ENCODE measurements around the gene RAB25.
"Not testable (repeated sequence)": the region's sequence is repeated elsewhere in the genome, so short reads cannot be mapped to it uniquely, and the experiment has no call there.

RAB25 gene

DNA sequence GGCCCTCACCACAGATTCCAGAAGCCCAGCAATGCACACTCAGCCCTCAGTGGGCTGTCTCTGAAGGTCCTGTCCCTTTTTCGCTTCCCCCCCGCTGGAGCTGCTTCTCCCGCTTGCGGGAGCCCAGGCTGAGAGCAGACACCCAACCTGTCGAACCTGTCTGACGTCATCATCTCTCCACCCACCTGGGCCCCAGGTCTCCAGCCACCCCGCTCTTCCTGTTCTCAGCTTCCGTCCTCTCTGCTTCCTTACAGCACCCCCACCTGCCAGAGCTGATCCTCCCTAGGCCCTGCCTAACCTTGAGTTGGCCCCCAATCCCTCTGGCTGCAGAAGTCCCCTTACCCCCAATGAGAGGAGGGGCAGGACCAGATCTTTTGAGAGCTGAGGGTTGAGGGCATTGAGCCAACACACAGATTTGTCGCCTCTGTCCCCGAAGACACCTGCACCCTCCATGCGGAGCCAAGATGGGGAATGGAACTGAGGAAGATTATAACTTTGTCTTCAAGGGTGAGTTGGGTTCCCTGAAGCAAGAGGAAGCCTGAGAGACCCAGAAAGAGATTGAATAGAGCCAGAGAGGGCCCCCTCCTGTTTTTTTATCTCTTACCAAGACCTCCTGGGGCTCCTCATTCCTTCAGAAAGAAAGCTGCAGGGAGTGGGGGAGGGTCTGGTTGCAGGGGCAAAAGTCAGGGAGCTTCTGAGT lies at the start of gene RAB25:
Gene RAB25 (plus strand): TSS at position 224 of the 700 bp plus-strand sequence. CDS start 241 bp downstream, at position 465.
- no peak for DNase-seq

DNA sequence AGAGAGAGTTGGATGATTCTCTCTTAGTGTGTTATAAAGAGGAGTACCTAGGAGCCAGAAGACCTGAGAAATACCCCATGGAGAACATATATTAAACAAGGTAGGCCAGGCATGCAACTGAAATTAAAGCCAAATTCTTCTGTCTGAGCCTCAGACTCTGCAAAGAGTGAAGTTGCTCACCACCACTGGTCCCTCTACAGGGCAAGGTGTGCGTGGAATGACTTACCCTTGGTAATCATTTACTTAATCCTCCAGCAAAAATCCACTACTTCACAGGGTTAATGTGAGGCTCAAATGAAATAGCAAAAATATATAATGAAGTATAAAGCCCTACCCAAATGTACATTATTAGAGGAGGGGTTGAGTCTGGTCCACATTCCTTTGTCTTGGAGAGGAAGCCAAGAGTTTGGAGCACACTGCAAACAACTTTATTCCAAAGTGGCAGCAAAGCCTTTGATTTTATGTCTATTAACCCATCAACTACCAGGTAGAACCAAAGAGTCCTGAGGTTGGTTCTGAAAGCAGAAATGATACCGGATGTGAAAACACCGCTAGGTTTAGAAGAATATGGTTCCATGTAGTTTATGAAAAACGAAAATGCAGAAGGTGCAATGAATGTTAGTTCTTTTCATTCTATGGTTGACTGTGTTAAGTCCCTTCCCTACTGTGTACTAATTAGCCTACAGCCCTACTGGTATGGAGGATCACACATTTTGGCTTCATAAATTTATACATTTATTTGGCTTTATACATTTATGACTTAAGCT lies 48.7 kb upstream of the RAB25 start:
- DNase-seq = no peak

DNA sequence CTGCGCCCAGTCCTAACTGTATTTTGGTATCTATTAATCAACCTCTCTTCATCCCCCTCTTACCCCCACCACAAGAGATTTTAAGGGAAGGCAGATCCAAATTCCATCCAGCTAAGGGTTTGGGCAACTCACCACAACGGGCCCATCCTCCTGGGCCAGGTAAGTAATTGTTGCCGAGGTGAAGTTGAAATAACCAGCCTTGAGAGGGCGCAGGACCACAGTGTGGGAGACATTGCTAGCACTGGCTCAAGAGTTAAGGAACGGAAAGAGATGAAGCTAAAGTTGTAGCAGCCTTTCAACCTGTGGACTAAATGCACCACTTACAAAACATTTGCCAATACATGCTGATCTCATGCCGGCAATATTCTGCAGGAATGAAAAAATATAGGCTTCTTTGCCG lies 46.1 kb upstream of the RAB25 start:
- DNase-seq = no peak

DNA sequence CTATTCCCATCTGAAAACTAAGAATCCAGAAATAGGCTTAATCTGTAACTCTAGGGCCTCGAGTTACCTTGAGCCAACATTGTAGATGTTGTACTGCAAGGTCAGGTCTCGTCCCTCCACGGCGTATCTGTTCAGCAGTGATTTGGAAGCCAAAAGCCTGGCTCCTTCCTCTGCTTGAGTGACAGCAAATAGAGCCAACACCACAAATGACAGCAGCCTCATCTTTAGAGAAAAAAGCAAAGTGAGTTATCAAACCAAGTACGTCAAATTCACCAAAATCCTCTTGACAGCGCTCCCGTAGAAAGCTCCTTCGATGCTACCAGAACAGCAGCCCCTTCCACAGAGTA lies 41.0 kb upstream of the RAB25 start:
- DNase-seq = no peak

DNA sequence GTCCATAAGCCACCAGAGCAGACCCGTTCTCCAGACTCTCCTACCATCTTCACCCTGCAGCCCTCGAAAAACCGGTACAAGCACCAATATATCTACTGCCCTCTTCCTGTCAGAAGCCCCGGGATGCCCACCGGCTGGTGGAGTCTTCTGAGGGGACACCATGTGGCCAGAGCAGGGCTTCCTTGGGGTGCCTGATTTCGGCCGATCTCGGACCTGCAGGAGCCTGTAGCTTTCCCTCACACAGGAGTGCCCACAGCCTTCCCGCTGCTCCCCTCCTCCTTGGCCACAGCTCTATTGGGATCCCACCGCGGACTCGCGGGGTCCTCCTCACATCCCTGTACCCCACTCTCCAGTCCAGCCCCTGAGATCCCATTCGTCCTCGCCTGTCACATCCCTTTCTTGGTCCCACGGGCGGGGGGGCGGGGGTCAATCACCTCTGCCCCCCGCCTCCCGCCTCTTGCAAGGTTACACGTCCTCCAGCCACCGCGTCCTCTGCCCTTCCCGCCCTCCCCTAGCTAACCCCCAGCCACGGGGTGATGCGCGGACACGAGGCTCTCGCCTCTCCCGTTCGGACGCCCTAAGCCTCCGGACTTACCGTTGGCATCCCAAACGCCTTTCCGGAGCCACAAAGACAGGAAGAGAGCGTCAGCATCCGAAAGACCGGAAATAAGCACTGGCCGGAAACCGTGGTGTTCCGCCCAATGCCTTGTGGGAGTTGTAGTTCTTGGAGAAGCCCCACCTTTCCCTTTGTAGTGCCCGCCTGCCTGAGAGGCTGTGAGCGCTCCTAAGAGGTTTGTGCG lies 40.5 kb upstream of the RAB25 start, which contains the start of gene SSR2:
Gene SSR2 (minus strand): TSS at position 659 of the 800 bp plus-strand sequence. CDS start 784 bp downstream, outside the sequence.
- DNase-seq = peak; percentile 87 to 91

DNA sequence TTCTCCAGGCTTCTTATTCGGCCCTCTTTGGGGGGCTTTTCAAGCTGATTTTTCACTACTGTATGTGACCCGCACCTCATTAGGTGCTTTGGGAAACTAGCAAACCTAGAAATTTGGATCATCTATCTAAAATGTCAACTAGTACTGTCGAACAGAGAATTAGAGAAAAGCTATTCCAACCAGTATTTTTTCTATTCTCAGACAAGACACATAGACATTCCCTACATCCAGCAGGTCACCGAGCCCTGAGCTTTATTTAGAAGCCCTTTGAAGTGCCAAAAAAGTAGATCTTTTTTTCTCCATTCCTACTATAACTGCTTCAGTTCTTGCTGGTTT lies 39.9 kb upstream of the RAB25 start:
- no peak for DNase-seq

DNA sequence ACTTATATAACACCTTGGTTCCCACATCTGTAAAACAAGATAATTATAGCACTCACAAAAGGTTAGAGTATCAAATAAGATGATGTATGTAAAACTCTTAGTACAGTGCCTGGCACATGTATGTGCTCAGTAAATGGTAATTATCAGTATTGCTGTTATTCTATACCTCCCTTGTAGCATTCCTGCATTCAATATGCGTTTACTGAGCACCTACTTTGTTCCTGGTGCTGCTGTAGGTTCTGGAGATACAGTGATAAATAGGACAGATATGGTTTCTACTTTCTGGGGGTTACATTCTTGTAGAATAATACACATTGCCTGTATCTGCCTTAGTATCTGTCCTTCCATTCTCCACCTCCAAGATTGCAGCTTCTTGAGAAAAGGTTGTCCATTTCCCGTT lies 39.0 kb upstream of the RAB25 start:
- DNase-seq = no peak

DNA sequence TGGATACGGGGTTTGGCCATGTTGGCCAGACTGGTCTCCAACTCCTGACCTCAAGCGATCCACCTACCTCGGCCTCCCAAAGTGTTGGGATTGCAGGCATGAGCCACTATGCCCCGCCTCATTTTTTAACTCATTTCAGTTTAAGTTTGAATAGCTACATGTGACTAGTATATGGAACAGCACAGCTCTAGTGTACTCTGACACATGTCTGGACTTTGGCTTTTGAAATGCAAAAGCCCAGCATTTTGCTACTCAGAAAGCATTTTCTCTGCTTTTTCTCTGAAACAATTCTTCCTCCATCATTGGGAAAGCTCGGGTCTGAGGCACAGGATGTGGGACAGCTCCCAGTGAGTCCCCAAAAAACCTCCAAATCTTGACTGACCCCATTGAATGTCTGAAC lies 36.2 kb upstream of the RAB25 start:
- DNase-seq = no peak

DNA sequence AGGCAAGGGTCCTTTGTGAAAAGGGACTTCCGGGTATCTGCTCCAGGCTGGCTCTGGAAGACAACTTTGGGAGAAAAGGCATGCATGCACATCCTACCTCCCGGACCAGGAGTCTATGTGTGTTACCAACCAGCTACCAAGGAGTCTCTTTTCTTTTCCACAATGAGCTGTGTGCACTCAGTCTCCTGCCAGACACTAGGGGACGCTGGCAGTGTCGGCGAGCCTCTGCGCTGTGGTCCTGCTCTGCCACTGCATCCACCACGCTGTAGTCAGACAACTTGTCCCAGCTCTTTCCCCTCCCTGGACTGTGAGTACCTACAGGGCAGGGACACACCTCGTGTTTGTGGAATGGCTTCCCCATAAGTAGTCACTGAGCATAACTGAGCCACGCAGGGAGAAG lies 35.1 kb upstream of the RAB25 start:
- DNase-seq = peak; percentile 15 to 37

DNA sequence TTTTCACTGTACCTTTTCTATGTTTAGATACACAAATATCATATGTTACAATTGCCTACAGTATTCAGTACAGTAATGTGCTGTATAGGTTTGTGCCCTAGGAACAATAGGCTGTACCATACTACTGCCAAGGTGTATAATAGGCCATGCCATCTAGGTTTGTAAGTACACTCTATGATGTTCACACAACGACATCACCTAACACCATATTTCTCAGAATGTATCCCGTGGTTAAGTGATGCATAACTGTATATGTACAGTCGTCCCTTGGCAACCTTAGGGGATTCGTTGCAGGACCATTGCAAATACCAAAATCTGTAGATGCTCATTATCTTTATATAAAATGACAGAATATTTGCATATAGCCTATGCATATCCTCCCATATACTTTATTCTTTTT lies 34.4 kb upstream of the RAB25 start:
- DNase-seq = no peak

DNA sequence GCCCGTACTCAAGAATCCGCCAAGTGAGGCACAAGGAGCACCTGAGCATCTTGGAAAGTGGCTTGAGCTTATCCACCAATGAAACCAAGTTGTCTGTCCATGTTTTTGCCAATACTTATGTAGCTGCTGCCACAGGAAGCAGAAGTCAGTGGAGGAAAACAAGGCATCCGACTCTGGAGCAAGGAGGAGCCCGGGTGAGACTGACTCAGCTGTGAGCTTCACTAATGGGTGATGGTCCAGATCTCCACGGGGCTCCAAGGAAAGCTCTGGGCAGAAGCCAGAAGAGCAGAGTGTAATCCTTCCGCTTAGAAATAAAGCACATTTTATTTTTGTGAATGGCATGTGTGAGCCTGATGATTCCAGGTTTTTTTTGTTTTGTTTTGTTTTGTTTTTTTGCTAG lies 27.9 kb upstream of the RAB25 start:
- no peak for DNase-seq

DNA sequence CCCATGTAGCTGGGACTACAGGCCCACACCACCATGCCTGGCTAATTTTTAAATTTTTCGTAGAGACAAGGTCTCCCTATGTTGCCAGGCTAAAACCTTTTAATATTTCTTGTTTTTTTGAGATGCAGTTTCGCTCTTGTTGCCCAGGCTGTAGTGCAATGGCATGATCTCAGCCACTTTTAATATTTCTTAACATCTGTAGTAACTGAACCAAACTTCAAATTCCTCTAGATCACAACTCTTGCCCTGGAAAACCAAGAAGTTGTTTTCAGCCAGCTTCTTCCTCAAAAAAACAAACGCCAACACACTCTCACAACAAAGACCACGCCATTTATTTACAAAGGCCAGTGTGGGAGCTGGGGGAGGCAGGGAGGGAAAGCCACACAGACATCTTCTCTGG lies 26.0 kb upstream of the RAB25 start:
- DNase-seq = not testable (repeated sequence)

DNA sequence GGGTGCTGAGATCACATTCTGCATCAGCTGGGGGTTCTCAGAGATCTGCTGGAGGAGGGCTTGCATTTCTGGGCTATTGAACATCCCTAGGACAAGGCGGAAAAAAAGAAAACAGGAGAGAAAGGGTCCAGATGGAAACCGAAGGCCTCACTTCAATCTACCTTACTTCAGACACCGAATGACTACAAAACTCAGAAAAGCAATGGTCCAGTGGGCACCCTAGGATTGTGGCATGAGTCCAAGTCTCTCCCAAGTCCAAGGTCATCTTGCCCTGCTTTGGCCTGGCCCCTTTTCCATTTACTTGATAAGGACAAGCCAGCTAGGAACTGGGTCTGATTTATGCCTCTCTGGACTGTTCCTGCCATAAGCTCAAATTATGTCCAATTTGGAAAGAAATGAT lies 18.1 kb upstream of the RAB25 start:
- no peak for DNase-seq

DNA sequence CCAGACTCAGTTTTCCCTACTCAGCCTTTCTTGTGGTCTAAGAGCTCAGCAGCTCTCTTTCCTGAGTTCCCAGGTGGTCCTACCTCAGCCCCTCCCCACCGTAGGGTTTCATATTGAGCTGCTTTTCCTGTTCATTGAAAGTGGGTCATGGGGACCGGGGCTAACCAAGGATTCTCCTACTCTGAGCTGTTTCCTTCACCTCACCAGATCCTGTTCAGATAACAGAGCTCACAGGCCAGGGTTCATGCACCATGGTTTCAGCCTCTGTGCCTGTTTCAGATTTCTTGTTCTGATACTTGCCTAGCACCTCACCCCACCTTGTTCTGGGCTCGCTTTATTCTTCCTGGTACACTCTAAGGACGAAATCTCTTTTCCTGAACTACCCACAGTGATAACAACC lies 15.9 kb upstream of the RAB25 start:
- DNase-seq = peak in 1 of 2 donors; percentile 8

DNA sequence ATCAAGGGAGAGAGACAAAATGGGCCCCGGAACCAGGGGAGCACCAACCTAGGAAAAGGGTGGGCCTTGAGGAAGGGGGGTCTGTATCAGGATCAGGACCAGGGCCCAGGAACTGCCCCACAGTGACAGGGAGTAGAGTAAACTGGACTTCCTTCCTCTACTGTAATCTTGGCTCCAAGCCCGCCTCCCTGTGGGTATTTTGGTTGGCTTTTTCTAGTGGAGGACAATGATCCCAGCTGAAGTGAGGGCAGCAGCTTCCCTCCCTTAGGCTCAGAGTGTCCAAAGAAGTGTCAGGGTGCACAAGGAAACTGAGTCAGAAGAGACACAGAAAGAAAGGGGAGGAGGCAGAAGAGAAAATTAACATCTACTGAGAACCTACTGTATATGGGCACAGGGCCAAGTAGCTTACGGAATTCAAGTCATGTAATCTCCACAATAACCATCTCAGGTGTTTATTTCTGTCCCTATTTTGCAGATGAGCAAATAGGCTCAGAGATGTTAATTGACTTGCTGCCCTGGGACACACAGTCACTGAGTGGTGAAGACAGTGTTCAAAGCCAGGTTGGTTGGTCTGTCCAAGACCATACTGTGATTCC lies 12.2 kb upstream of the RAB25 start:
- DNase-seq = no peak

DNA sequence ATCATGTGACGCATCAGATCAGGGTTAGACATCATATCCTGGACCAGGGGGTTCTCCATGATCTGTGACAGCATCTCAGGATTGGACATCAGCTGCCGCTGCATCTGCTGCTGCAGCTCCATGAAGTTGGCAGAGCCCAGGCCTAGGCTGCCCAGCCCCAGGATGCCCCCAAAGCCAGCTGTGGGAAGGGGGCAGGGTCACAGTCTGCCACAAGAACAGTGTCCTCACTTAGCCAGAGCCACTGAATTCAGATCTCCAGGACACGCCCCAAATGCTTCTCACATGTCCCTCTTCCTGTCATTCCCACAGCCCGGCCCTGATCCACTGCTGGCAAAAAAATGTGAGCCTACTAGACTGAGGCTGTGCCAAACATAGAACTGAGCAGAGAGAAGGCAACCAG lies 10.6 kb upstream of the RAB25 start:
- DNase-seq = no peak

DNA sequence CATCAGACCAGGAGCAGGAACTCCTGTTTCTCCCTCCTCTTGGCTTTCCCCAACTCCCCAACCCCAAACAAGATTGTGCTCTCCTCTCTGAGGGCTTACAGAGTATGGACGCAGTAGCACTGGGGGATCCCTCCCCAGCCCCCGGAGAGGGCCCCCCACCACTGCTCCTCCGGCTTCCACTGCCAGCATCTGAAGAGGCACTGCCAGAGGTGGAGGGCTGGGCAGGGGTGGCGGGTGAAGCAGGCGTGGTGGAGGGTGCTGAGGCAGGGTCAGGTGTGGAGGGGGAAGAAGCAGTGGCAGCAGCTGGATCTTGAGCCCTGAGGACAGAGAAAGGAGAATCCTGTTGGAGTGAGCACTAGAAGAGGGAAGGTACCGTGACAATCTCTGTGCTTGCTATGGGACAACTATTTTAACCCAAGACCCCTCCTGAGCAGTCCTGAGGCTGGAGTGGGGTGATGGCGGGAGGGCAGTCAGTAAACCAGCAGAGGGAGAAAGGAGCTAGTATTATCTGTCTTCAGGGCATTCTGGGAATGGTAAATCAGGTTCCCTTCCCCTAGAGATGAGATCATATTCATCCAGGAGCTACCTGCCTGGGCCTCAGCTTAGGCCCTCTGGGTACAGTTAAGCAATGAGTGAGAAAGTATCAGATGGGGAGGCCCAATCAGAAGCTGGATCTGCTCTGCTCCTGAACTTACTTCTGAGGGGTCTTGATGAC lies 9.8 kb upstream of the RAB25 start:
- no peak for DNase-seq

DNA sequence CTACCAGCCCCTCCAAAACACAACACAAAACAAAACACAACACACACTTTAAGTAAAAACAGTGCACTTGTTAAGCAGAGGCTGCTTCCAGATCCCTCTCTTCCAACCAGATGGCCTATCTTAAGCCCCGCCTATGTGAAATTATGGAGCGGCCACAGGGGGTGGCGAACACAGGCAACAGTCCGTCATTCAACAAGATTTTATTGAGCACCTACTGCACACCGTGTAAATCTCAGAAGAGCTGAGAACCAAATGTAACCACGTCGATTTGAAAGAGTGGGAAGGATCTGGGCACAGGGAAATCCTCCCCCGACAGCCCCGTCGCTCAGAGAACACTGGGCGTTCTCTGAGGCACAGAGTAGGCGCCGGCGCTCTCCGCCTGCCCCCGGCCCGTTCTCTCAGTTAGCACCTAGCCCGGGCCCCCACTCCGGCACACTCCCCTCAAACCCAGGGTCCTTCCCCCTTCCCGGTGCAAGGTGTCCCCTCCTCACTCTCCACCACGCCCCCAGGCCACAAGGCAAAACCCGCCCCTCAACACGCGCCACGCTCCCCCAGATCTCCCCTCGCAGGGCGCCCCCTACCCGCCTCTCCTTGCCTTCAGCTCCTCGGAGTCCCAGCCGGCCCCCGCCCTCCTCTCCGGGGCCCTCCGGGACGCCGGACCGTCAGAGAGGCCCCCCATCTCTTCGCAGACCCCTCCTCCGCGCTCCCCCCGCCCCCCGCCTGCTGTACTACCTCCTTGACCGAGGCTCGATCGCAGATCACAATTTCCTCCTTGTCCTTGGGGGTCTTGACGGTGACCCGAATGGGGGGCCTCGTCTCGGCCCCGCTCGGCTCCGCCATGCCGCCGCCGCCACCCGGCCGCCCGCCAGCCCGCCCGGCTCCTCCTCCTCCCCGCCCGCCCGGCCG lies 7.8 kb upstream of the RAB25 start:
- peak; percentile 62 to 74 for DNase-seq

DNA sequence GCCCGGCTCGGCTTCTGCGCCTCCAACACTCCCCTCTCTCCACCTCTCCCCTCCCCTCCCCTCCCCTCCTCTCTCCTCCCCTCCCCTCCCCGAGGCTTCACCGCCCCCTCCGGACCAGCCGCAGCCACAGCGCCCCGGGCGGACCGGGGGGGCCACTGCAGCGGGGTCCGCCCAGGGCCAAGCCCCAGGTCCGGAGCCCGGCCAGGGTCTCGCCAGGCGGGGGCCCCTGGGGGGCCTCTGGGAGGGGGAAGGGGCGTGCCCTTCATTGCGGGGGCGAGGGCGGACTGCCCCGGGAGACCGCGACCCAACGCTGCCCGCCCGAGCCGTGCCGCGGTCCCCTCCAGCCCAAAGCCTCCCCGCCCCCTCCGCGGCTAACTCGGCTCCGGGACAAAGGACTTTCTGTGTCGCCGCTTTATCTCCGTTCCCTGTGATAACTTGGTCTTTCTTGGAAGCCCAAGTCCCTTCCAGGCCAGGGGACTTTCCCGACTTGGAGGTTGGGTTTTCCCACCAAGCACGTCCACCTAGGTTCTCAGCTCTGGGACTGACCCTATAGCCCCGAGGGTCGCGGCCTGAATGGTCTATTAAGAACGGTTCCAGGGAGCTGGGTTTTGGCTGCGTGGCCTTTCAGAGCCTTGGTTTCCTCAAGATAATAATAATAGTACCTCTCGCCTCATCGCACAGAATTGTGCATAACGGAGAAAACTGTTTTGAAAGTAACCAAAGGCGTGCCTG lies 7.0 kb upstream of the RAB25 start, which contains the start of gene UBQLN4:
Gene UBQLN4 (minus strand): TSS at position 31 of the 732 bp plus-strand sequence. CDS start 97 bp downstream, outside the sequence.
- DNase-seq = peak; percentile 88 to 91

DNA sequence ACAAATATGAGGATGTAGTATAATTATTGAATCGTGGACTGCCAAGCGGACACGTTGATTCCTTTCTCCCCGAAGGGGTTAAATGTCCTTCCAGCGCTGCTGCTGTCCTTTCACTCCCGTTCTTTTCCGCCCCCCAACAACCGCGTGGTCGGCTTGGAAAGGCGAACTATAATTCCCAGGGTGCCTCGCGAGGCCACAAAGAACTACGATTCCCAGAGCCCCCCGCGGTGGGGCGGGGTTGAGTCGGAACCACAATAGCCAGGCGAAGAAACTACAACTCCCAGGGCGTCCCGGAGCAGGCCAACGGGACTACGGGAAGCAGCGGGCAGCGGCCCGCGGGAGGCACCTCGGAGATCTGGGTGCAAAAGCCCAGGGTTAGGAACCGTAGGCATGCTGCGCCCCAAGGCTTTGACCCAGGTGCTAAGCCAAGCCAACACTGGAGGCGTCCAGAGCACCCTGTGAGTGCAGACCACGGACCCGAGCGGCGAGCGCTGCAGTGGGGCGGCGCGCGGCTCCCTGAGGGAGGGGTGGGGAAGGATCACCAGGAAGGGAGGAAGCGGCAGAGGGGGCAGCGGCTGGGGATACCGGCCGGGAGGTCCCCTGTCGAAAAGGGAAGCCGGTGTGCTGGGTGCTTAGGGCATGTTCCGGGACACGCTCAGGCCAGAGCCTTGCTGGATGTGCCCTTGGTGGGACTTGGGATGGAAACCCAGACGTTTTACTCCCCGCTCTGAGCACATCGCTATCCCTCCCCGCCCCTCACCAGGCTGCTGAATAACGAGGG lies 6.3 kb upstream of the RAB25 start, which contains the start of gene LAMTOR2:
Gene LAMTOR2 (plus strand): TSS at position 283 of the 781 bp plus-strand sequence. CDS start 108 bp downstream, at position 391.
- peak; percentile 93 to 96 for DNase-seq

Data from CD4-positive, alpha-beta T cell treated with Interferon alpha-2 for 1 hour (primary cell).